ENCODE results near the gene BMP6. TPM values are rescaled to one million over a fixed set of nuclear protein-coding genes. Genes with fewer than 3 reads are reported as not detected.

The BMP6 gene
- polyA plus RNA-seq, 1 experiment, result 0.77 TPM

DNA sequence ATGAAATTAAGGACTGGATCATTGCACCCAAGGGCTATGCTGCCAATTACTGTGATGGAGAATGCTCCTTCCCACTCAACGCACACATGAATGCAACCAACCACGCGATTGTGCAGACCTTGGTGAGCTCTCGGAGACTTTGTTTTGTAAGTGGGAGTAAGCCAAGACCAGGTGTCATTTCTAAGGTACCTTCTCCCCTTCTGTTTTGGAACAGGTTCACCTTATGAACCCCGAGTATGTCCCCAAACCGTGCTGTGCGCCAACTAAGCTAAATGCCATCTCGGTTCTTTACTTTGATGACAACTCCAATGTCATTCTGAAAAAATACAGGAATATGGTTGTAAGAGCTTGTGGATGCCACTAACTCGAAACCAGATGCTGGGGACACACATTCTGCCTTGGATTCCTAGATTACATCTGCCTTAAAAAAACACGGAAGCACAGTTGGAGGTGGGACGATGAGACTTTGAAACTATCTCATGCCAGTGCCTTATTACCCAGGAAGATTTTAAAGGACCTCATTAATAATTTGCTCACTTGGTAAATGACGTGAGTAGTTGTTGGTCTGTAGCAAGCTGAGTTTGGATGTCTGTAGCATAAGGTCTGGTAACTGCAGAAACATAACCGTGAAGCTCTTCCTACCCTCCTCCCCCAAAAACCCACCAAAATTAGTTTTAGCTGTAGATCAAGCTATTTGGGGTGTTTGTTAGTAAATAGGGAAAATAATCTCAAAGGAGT lies 154.2 kb downstream of the BMP6 start:
- POLR2A ChIA-PET, result no interaction called here
- CTCF ChIA-PET, result no interaction called here
- Histone ChIP-seq H3K27ac (ENCODE audit: low read depth, low read length) (no peak overlapping the region), H3K27me3 (ENCODE audit: control insufficient read depth, insufficient read depth, low read length) (no peaks in the 10 kb centered on the region), H3K4me3 (ENCODE audit: low read depth, low read length) (no peak overlapping the region), H3K9me3 (ENCODE audit: control insufficient read depth, insufficient read depth, low read length) (no peaks in the 10 kb centered on the region)
- TF ChIP-seq, protein P1, sequence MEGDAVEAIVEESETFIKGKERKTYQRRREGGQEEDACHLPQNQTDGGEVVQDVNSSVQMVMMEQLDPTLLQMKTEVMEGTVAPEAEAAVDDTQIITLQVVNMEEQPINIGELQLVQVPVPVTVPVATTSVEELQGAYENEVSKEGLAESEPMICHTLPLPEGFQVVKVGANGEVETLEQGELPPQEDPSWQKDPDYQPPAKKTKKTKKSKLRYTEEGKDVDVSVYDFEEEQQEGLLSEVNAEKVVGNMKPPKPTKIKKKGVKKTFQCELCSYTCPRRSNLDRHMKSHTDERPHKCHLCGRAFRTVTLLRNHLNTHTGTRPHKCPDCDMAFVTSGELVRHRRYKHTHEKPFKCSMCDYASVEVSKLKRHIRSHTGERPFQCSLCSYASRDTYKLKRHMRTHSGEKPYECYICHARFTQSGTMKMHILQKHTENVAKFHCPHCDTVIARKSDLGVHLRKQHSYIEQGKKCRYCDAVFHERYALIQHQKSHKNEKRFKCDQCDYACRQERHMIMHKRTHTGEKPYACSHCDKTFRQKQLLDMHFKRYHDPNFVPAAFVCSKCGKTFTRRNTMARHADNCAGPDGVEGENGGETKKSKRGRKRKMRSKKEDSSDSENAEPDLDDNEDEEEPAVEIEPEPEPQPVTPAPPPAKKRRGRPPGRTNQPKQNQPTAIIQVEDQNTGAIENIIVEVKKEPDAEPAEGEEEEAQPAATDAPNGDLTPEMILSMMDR (IDR thresholded peaks at IDR 0.05; ENCODE audit: low read depth, low read length), result no peak
- no peak for DNase-seq (ENCODE audit: low read depth, low spot score)

DNA sequence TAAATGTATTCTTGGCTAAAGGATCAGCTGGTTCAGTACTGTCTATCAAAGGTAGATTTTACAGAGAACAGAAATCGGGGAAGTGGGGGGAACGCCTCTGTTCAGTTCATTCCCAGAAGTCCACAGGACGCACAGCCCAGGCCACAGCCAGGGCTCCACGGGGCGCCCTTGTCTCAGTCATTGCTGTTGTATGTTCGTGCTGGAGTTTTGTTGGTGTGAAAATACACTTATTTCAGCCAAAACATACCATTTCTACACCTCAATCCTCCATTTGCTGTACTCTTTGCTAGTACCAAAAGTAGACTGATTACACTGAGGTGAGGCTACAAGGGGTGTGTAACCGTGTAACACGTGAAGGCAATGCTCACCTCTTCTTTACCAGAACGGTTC lies 154.8 kb downstream of the BMP6 start:
- ChIA-PET POLR2A (no interaction called here), CTCF (no interaction called here)
- TF ChIP-seq, protein P1 (IDR thresholded peaks at IDR 0.05; ENCODE audit: low read depth, low read length), result no peak
- no peak overlapping the region for H3K4me3 ChIP-seq (ENCODE audit: low read depth, low read length)
- no peak for DNase-seq (ENCODE audit: low read depth, low spot score)
- no peak overlapping the region for H3K27ac ChIP-seq (ENCODE audit: low read depth, low read length)
- H3K9me3 ChIP-seq (ENCODE audit: control insufficient read depth, insufficient read depth, low read length), result no peaks in the 10 kb centered on the region
- no peaks in the 10 kb centered on the region for H3K27me3 ChIP-seq (ENCODE audit: control insufficient read depth, insufficient read depth, low read length)

DNA sequence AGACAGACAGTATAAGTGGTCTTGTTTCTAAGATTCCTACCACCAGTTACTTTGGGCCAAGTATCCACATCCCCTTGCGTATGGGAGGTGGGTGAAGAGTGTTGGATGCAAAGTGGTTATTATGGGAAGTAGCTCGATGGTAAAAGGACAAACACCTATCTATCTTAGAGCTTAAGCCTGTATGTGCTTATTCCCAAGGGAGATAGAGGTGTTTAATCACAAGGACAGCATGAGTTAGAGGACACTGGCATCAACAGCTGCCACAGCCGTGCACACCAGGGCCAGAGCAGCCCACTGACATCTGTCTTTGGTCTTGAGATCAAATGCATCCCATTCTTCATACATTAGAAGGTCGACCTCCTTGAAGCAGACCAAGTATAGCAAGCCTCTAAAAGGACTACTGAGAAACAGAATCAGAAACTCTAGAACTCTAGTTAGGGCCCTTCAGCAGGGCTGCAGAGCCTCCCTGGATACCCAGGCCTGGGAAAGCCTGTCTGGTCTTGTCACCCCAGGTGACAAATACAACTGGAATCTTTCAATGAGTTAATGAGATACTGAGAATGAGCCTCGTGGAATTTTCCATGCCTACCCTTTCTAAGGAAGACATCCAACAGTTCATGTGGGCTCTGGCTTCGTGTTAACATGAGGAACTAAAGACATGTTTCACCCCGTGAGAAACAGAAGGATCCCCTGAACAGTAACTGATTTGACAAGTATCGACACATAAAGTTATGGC lies 156.0 kb downstream of the BMP6 start:
- no peaks in the 10 kb centered on the region for H3K9me3 ChIP-seq (ENCODE audit: control insufficient read depth, insufficient read depth, low read length)
- no peak overlapping the region for H3K4me3 ChIP-seq (ENCODE audit: low read depth, low read length)
- no peaks in the 10 kb centered on the region for H3K27me3 ChIP-seq (ENCODE audit: control insufficient read depth, insufficient read depth, low read length)
- TF ChIP-seq, protein P1 (IDR thresholded peaks at IDR 0.05; ENCODE audit: low read depth, low read length), result no peak
- POLR2A ChIA-PET, result no interaction called here
- CTCF ChIA-PET, result no interaction called here
- no peak for DNase-seq (ENCODE audit: low read depth, low spot score)
- no peak overlapping the region for H3K27ac ChIP-seq (ENCODE audit: low read depth, low read length)

DNA sequence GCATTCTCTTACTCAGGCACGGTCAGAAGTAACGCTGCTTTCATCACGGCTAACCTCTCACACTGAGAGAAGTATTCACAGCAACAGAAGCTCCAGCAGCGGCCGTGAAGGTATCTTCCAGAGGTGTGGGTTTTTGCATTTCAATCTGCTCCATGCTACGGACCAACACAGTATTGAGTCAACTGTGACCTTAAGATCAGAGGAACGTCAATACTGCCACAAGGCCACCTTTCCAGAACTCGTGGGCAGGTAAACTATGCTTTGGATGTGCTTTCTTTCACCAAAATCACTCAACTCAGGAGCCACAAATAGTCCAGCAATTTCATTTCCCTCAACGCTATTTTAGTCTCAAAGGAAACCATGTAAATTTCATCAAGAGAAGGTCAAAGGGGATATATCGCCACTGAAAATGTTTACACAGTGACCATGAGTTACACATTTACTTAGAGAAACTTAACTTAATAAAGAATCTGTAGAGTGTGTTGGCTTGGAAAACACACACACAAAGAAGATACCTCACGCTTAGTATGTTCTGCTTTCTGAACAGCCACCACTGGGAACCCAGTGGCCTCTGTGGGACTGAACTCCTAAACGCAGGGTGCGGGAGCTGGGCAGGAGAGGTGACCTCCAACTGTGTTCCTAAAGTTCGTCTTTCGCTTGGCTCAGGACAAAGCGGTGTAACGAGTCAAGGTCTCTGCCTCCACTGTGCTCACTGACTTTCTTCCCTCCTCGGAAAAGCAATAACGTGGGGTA lies 156.8 kb downstream of the BMP6 start:
- TF ChIP-seq, protein P1 (IDR thresholded peaks at IDR 0.05; ENCODE audit: low read depth, low read length), result no peak
- no peak overlapping the region for H3K27ac ChIP-seq (ENCODE audit: low read depth, low read length)
- H3K27me3 ChIP-seq (ENCODE audit: control insufficient read depth, insufficient read depth, low read length), result no peaks in the 10 kb centered on the region
- POLR2A ChIA-PET, result no interaction called here
- H3K4me3 ChIP-seq (ENCODE audit: low read depth, low read length), result no peak overlapping the region
- no peak for DNase-seq (ENCODE audit: low read depth, low spot score)
- CTCF ChIA-PET, result no interaction called here
- H3K9me3 ChIP-seq (ENCODE audit: control insufficient read depth, insufficient read depth, low read length), result no peaks in the 10 kb centered on the region

DNA sequence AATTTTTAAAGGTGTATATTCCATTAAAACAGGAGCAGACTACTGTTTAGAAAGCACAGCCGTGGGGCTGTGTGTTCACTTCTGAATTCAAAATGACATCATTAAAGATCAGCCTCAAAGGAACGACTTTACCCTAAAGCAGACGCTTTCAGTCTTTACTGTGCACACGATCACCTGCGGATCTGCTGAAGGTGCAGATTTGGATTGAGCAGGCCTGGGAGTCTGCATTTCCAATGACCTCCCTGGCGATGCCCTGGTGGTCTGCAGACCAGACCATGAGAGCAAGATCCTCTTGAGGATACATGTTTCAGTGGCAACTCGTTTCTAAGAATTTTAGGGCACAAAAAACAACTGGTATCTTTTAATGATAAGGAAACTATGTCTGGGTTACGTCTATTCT lies 157.5 kb downstream of the BMP6 start:
- Histone ChIP-seq H3K27ac (ENCODE audit: low read depth, low read length) (no peak overlapping the region), H3K27me3 (ENCODE audit: control insufficient read depth, insufficient read depth, low read length) (no peaks in the 10 kb centered on the region), H3K4me3 (ENCODE audit: low read depth, low read length) (no peak overlapping the region), H3K9me3 (ENCODE audit: control insufficient read depth, insufficient read depth, low read length) (no peaks in the 10 kb centered on the region)
- TF ChIP-seq, protein P1 (IDR thresholded peaks at IDR 0.05; ENCODE audit: low read depth, low read length), result no peak
- ChIA-PET CTCF (no interaction called here), POLR2A (no interaction called here)
- DNase-seq (ENCODE audit: low read depth, low spot score), result no peak

All from AG04450 (cell line).